Thyroid gland (tissue), 4 donors: Measurements from ENCODE around the gene DNAJC1. TPM values are rescaled to one million over a fixed set of nuclear protein-coding genes. Genes with fewer than 3 reads are reported as not detected.

Experiments
- DNase-seq, 2 donors: peaks; one replicate each; pipeline ENCODE4 v3.0.0-alpha.2; 2019
- H3K27ac ChIP-seq, 3 donors: fragments of 200-600 bp; sonication (generic); 1 replicate in 2 of 3; 2 replicates in 1 of 3; pipeline ENCODE4 v1.5.1; 2016 to 2019; ENCODE audit warnings: mild to moderate bottlenecking in 1 of 3, moderate library complexity in 1 of 3
- H3K27me3 ChIP-seq: fragments of 200-600 bp; sonication (generic); one replicate; pipeline ENCODE4 v1.5.1; 2019
- H3K36me3 ChIP-seq, 2 donors: fragments of 200-600 bp; sonication (generic); one replicate each; pipeline ENCODE4 v1.5.1; 2016 to 2019
- H3K4me1 ChIP-seq, 2 donors: fragments of 200-600 bp; sonication (generic); one replicate each; pipeline ENCODE4 v1.5.1; 2017 to 2019
- H3K4me3 ChIP-seq, 3 donors: fragments of 200-600 bp; sonication (generic); replicated peaks in 1 of 3; 1 replicate in 2 of 3; 2 replicates in 1 of 3; pipeline ENCODE4 v1.5.1; 2016; ENCODE audit warnings: mild to moderate bottlenecking in 1 of 3
- H3K9me3 ChIP-seq: fragments of 200-600 bp; sonication (generic); one replicate; pipeline ENCODE4 v1.5.1; 2017
- POLR2A ChIP-seq, 2 donors: fragments of 450-650 bp; IDR thresholded peaks; one replicate each; pipeline ENCODE4 v1.6.1; 2017; ENCODE audit warnings: antibody characterized with exemption in 2 of 2, mild to moderate bottlenecking in 2 of 2, moderate library complexity in 1 of 2
- WGBS, 2 donors: methylation state at CpG; one replicate each; pipeline ENCODE4 v1.1.5; 2017; 5-methylcytosine and 5-hydroxymethylcytosine counted together
- intact Hi-C: fragments of 100-400 bp; cut with DNase I; formaldehyde crosslinking; loops from one replicate; pipeline ENCODE4 v1.15.1; 2023
- total RNA-seq, 4 donors: library from RNA; depleted of rRNA; stranded (reverse); fragments of >200 nt; gene quantifications; one replicate each; pipeline ENCODE4 v1.2.3, GENCODE V29; 2016
- TF ChIP-seq, protein P1 (sequence below), 6 experiments: fragments of 200-600 bp in 3 of 6; fragments of 450-650 bp in 3 of 6; sonication (generic) in 3 of 6; IDR thresholded peaks; one replicate each; pipeline ENCODE4 v1.5.1; 2016 to 2019; ENCODE audit warnings: antibody characterized with exemption in 6 of 6, mild to moderate bottlenecking in 2 of 6, inconsistent platforms in 1 of 6, moderate library complexity in 1 of 6

DNAJC1 gene
- total RNA-seq, 4 donors from 2014 or later, result 73.4 to 157 (median 95.6) TPM

- H3K27me3 ChIP-seq, result no peaks in the 10 kb centered on the region
- no peak overlapping the region for H3K4me3 ChIP-seq
- no peak for DNase-seq
- H3K9me3 ChIP-seq, result no peaks in the 10 kb centered on the region
- no peak overlapping the region for H3K27ac ChIP-seq
- no peaks in the 10 kb centered on the region for H3K36me3 ChIP-seq
- 78 to 85% methylated on average over 2 of the region's 2 CpGs for WGBS, 2 donors
- H3K4me1 ChIP-seq, result peaks cover 0 to 7% of the 10 kb centered on the region in 2 donors
- TF ChIP-seq POLR2A (IDR thresholded peaks at IDR 0.05), result no peak
- TF ChIP-seq, protein P1, sequence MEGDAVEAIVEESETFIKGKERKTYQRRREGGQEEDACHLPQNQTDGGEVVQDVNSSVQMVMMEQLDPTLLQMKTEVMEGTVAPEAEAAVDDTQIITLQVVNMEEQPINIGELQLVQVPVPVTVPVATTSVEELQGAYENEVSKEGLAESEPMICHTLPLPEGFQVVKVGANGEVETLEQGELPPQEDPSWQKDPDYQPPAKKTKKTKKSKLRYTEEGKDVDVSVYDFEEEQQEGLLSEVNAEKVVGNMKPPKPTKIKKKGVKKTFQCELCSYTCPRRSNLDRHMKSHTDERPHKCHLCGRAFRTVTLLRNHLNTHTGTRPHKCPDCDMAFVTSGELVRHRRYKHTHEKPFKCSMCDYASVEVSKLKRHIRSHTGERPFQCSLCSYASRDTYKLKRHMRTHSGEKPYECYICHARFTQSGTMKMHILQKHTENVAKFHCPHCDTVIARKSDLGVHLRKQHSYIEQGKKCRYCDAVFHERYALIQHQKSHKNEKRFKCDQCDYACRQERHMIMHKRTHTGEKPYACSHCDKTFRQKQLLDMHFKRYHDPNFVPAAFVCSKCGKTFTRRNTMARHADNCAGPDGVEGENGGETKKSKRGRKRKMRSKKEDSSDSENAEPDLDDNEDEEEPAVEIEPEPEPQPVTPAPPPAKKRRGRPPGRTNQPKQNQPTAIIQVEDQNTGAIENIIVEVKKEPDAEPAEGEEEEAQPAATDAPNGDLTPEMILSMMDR (IDR thresholded peaks at IDR 0.05), result no peak
- intact Hi-C loops, result loop anchor here (10.0 kb wide), 2 partner anchors 239 to 319 kb away; partner anchors contain the start of gene BMI1
Measured at GRCh38 chr10:22005763-22006162, 2.2 kb upstream of the DNAJC1 start.

DNA sequence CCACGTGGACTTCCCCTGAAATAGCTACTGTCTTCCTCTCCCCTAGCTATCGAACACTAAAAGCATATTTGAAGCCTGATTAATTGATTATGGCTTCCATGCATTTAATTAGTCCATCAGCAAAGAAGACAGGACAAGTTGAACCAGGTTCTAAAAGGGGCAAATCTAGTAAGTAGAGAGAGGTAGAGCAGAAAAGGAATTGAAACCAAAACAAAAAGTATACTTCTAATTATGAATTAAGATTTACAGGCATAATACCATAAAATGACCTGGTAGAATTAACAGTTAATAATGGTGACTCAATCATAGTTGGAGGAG is 393 bp upstream of the DNAJC1 start:
- Histone ChIP-seq H3K9me3 (no peaks in the 10 kb centered on the region), H3K4me1 (peaks cover 0 to 9% of the 10 kb centered on the region in 2 donors), H3K27me3 (no peaks in the 10 kb centered on the region), H3K36me3 (no peaks in the 10 kb centered on the region), H3K27ac (peak overlapping the region; percentile 5 to 95 (median 93)), H3K4me3 (peak overlapping the region in 1 of 3 donors; percentile 72)
- no peak for DNase-seq
- no peak for TF ChIP-seq POLR2A (IDR thresholded peaks at IDR 0.05)
- TF ChIP-seq, protein P1 (IDR thresholded peaks at IDR 0.05), result peak in 1 of 6 experiments; percentile 14
- 7 to 10% methylated on average over 2 of the region's 2 CpGs for WGBS, 2 donors
- intact Hi-C loops, result loop anchor here (10.0 kb wide), 2 partner anchors 241 to 321 kb away; partner anchors contain the start of gene BMI1

- H3K36me3 ChIP-seq, result no peaks in the 10 kb centered on the region
- WGBS, 2 donors, result 0 to 1% methylated on average over 13 to 17 of the region's 21 CpGs
- DNase-seq, result no peak
- peaks cover 0 to 9% of the 10 kb centered on the region in 2 donors for H3K4me1 ChIP-seq
- H3K27me3 ChIP-seq, result no peaks in the 10 kb centered on the region
- TF ChIP-seq, protein P1 (IDR thresholded peaks at IDR 0.05), result no peak
- TF ChIP-seq POLR2A (IDR thresholded peaks at IDR 0.05), result no peak
- no peaks in the 10 kb centered on the region for H3K9me3 ChIP-seq
- intact Hi-C loops, result loop anchor here (10.0 kb wide), 2 partner anchors 242 to 322 kb away; partner anchors contain the start of gene BMI1
- peak overlapping the region; percentile 90 to 95 (median 93) for H3K27ac ChIP-seq
- peak overlapping the region; percentile 72 to 97 (median 89) for H3K4me3 ChIP-seq
Measured at GRCh38 chr10:22002591-22003176, 846 bp downstream of the DNAJC1 start.

GRCh38 chr10:21995557-21995956 is 8.0 kb downstream of the DNAJC1 start:
- H3K36me3 ChIP-seq, result no peaks in the 10 kb centered on the region
- 90 to 96% methylated on average over 2 of the region's 2 CpGs for WGBS, 2 donors
- H3K9me3 ChIP-seq, result no peaks in the 10 kb centered on the region
- H3K4me3 ChIP-seq, result no peak overlapping the region
- intact Hi-C loops, result no loop called here
- H3K27me3 ChIP-seq, result no peaks in the 10 kb centered on the region
- peaks cover 0 to under 1% of the 10 kb centered on the region in 2 donors for H3K4me1 ChIP-seq
- H3K27ac ChIP-seq, result no peak overlapping the region
- DNase-seq, result no peak
- TF ChIP-seq, protein P1 (IDR thresholded peaks at IDR 0.05), result no peak
- no peak for TF ChIP-seq POLR2A (IDR thresholded peaks at IDR 0.05)

DNA sequence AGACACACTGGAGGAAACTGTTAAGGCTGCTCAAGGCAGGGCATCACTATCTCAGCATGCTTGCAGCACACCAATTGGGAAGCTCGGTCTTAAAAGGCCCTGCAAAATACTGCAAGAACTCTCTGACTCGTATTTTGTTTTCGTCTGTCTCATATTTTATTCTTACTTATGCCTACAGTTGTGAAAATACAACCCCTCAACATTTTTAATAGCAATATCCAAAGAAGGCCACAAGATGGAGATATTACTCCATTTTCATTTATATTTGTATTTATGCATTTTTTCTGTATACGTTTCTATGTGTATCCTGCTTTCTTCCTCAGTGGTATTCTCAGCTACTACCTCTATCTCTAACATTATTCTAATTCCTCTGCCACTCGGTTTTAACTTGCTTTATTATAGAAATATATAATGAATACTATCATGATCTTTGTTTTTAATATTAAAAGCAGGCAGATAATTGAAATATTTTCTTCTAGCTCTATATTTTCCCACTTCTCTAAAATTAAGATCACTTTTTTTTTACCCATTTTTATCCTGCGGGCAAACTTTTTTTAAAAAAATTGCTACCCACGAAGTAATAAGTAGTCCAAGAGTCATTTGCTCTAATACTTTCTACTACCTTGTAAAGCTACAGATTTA is 10.0 kb downstream of the DNAJC1 start:
- Histone ChIP-seq H3K27ac (no peak overlapping the region), H3K27me3 (no peaks in the 10 kb centered on the region), H3K4me1 (no peaks in the 10 kb centered on the region), H3K9me3 (no peaks in the 10 kb centered on the region), H3K36me3 (no peaks in the 10 kb centered on the region), H3K4me3 (no peak overlapping the region)
- intact Hi-C loops, result no loop called here
- no peak for TF ChIP-seq POLR2A (IDR thresholded peaks at IDR 0.05)
- TF ChIP-seq, protein P1 (IDR thresholded peaks at IDR 0.05), result peak in 5 of 6 experiments; percentile 24 to 84 (median 59)
- WGBS, 2 donors, result 62 to 67% methylated on average over 7 of the region's 7 CpGs
- DNase-seq, result no peak
